ENCODE results near the gene DHTKD1.
A peak's percentile ranks its signal among the peaks of the same experiment; 100 is the strongest.
"Not testable (repeated sequence)": the region's sequence is repeated elsewhere in the genome, so short reads cannot be mapped to it uniquely, and the experiment has no call there.

DHTKD1 gene

GRCh38 chr10:12071441-12071840 lies 2.7 kb downstream of the DHTKD1 start:
- not testable (repeated sequence) for DNase-seq

- no peak for DNase-seq
These were observed 4.8 kb downstream of the DHTKD1 start for GRCh38 chr10:12073526-12073925.

- no peak for DNase-seq
These were observed 8.9 kb downstream of the DHTKD1 start for GRCh38 chr10:12077580-12078180.

GRCh38 chr10:12081470-12081869 lies 12.7 kb downstream of the DHTKD1 start:
- DNase-seq = no peak

- no peak for DNase-seq
These were observed 13.3 kb downstream of the DHTKD1 start for GRCh38 chr10:12081879-12082557.

- DNase-seq = no peak
These were observed 20.2 kb downstream of the DHTKD1 start for GRCh38 chr10:12088919-12089318.

- DNase-seq = no peak
These were observed 22.7 kb downstream of the DHTKD1 start for GRCh38 chr10:12091421-12091820.

- not testable (repeated sequence) for DNase-seq
These were observed 28.6 kb downstream of the DHTKD1 start for GRCh38 chr10:12097361-12097760.

- no peak for DNase-seq
These were observed 29.0 kb downstream of the DHTKD1 start for GRCh38 chr10:12097791-12098190.

GRCh38 chr10:12098966-12099365 lies 30.2 kb downstream of the DHTKD1 start:
- no peak for DNase-seq

- DNase-seq = no peak
These were observed 35.0 kb downstream of the DHTKD1 start for GRCh38 chr10:12103802-12104201.

GRCh38 chr10:12107781-12108180 lies 39.0 kb downstream of the DHTKD1 start:
- no peak for DNase-seq

- no peak for DNase-seq
These were observed 40.5 kb downstream of the DHTKD1 start for GRCh38 chr10:12109286-12109685.

GRCh38 chr10:12111528-12111927 lies 42.8 kb downstream of the DHTKD1 start:
- no peak for DNase-seq

GRCh38 chr10:12113627-12114026 lies 44.9 kb downstream of the DHTKD1 start:
- DNase-seq = no peak

GRCh38 chr10:12121673-12122072 lies 52.9 kb downstream of the DHTKD1 start:
- no peak for DNase-seq

- DNase-seq = peak; percentile 66
These were observed 60.7 kb downstream of the DHTKD1 start, which contains the start of gene SEC61A2 for GRCh38 chr10:12129222-12130111. Gene SEC61A2 (plus strand): TSS chr10:12129677. CDS start chr10:12129788, 111 bp downstream.

GRCh38 chr10:12130237-12130872 lies 61.6 kb downstream of the DHTKD1 start:
- no peak for DNase-seq

- DNase-seq = no peak
These were observed 66.9 kb downstream of the DHTKD1 start for GRCh38 chr10:12135631-12136030.

GRCh38 chr10:12140038-12140437 lies 71.3 kb downstream of the DHTKD1 start:
- DNase-seq = no peak

- DNase-seq = no peak
These were observed 75.8 kb downstream of the DHTKD1 start for GRCh38 chr10:12144538-12144937.

GRCh38 chr10:12150163-12150562 lies 81.4 kb downstream of the DHTKD1 start:
- DNase-seq = no peak

GRCh38 chr10:12154516-12154915 lies 85.8 kb downstream of the DHTKD1 start:
- DNase-seq = no peak
